ENCODE data around the gene WDR1.

GRCh38 chr4:10082047-10082446, 34.6 kb downstream of the WDR1 start:
- TF ChIP-seq EZH2 (IDR thresholded peaks at IDR 0.05; ENCODE audit: borderline replicate concordance, low read length) = no peak
- no peak for TF ChIP-seq CTCF (IDR thresholded peaks at IDR 0.05; ENCODE audit: low read length)

Data from OCI-LY1 (cell line).